Measurements from ENCODE around the gene NUDT3. TPM values are rescaled to one million over a fixed set of nuclear protein-coding genes. Genes with fewer than 3 reads are reported as not detected.

NUDT3 gene
- total RNA-seq, 1 experiment from 2014 or later, result 25.2 TPM

- peaks cover 5 to 32% of the 10 kb centered on the region in 2 experiments; a peak in 3 of 4 replicates for H3K36me3 ChIP-seq (ENCODE audit: control insufficient read depth in 1 of 2, insufficient read depth in 2 of 2, low read length in 2 of 2)
These were observed 103.3 kb downstream of the NUDT3 start for GRCh38 chr6:34289137-34289536.

More at GRCh38 chr6:34289137-34289536, 103.3 kb downstream of the NUDT3 start:
- DNase-seq (ENCODE audit: low read depth, low spot score), result no peak
- intact Hi-C loops (cut with micrococcal nuclease), result no loop called here
- Histone ChIP-seq H3K27ac (ENCODE audit: low read depth, low read length) (no peak overlapping the region), H3K9me3 (ENCODE audit: control insufficient read depth in 1 of 2, insufficient read depth in 1 of 2, low read depth in 1 of 2, low read length in 2 of 2) (no peaks in the 10 kb centered on the region), H4K20me1 (ENCODE audit: insufficient read depth) (no peaks in the 10 kb centered on the region), H3K9me2 (ENCODE audit: insufficient read depth) (no peaks in the 10 kb centered on the region), H3K4me1 (ENCODE audit: control insufficient read depth in 1 of 2, insufficient read depth in 2 of 2, low read length in 2 of 2) (no peaks in the 10 kb centered on the region), H2AFZ (ENCODE audit: low read depth, low read length, poor library complexity, severe bottlenecking) (no peak overlapping the region), H3K4me2 (ENCODE audit: low read length) (no peak overlapping the region), H3K79me2 (ENCODE audit: insufficient read depth, low read length) (no peaks in the 10 kb centered on the region), H3K27me3 (ENCODE audit: insufficient read depth, low read length) (no peaks in the 10 kb centered on the region), H3K4me3 (replicated peaks in 1 of 2; ENCODE audit: low read depth in 1 of 2, low read length in 2 of 2) (no peak overlapping the region), H3K9ac (ENCODE audit: low read length) (no peak overlapping the region)
- no peak for TF ChIP-seq JUND (IDR thresholded peaks at IDR 0.05)
- no peak for TF ChIP-seq MAX (IDR thresholded peaks at IDR 0.05)
- TF ChIP-seq, protein P1, sequence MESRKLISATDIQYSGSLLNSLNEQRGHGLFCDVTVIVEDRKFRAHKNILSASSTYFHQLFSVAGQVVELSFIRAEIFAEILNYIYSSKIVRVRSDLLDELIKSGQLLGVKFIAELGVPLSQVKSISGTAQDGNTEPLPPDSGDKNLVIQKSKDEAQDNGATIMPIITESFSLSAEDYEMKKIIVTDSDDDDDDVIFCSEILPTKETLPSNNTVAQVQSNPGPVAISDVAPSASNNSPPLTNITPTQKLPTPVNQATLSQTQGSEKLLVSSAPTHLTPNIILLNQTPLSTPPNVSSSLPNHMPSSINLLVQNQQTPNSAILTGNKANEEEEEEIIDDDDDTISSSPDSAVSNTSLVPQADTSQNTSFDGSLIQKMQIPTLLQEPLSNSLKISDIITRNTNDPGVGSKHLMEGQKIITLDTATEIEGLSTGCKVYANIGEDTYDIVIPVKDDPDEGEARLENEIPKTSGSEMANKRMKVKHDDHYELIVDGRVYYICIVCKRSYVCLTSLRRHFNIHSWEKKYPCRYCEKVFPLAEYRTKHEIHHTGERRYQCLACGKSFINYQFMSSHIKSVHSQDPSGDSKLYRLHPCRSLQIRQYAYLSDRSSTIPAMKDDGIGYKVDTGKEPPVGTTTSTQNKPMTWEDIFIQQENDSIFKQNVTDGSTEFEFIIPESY (IDR thresholded peaks at IDR 0.05; ENCODE audit: extremely low read depth, insufficient replicate concordance, low read length), result no peak
- TF ChIP-seq ZFX (IDR thresholded peaks at IDR 0.05), result no peak
- TF ChIP-seq CEBPB (IDR thresholded peaks at IDR 0.05; ENCODE audit: low read depth), result no peak
- no peak for TF ChIP-seq POLR2AphosphoS5 (IDR thresholded peaks at IDR 0.05; ENCODE audit: low read depth, low read length)
- no peak for TF ChIP-seq EGR1 (IDR thresholded peaks at IDR 0.05; ENCODE audit: low read depth)
- no peak for TF ChIP-seq RAD21 (IDR thresholded peaks at IDR 0.05; ENCODE audit: low read depth)
- TF ChIP-seq YY1 (IDR thresholded peaks at IDR 0.05; ENCODE audit: extremely low read depth, insufficient replicate concordance, low read depth, low read length), result no peak
- TF ChIP-seq ELF1 (IDR thresholded peaks at IDR 0.05; ENCODE audit: borderline replicate concordance, low read depth), result no peak
- no peak for TF ChIP-seq EZH2phosphoT487 (IDR thresholded peaks at IDR 0.05; ENCODE audit: borderline replicate concordance)
- TF ChIP-seq, protein P2, sequence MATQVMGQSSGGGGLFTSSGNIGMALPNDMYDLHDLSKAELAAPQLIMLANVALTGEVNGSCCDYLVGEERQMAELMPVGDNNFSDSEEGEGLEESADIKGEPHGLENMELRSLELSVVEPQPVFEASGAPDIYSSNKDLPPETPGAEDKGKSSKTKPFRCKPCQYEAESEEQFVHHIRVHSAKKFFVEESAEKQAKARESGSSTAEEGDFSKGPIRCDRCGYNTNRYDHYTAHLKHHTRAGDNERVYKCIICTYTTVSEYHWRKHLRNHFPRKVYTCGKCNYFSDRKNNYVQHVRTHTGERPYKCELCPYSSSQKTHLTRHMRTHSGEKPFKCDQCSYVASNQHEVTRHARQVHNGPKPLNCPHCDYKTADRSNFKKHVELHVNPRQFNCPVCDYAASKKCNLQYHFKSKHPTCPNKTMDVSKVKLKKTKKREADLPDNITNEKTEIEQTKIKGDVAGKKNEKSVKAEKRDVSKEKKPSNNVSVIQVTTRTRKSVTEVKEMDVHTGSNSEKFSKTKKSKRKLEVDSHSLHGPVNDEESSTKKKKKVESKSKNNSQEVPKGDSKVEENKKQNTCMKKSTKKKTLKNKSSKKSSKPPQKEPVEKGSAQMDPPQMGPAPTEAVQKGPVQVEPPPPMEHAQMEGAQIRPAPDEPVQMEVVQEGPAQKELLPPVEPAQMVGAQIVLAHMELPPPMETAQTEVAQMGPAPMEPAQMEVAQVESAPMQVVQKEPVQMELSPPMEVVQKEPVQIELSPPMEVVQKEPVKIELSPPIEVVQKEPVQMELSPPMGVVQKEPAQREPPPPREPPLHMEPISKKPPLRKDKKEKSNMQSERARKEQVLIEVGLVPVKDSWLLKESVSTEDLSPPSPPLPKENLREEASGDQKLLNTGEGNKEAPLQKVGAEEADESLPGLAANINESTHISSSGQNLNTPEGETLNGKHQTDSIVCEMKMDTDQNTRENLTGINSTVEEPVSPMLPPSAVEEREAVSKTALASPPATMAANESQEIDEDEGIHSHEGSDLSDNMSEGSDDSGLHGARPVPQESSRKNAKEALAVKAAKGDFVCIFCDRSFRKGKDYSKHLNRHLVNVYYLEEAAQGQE (IDR thresholded peaks at IDR 0.05; ENCODE audit: low read depth), result no peak
- TF ChIP-seq CTCF (IDR thresholded peaks at IDR 0.05 in 2 of 3, conservative IDR thresholded peaks at IDR 0.05 in 1 of 3; ENCODE audit: borderline replicate concordance in 1 of 3, insufficient read depth in 1 of 3, low read depth in 2 of 3, low read length in 2 of 3), result no peak
- no peak for TF ChIP-seq EZH2 (IDR thresholded peaks at IDR 0.05)
- no peak for TF ChIP-seq ZNF274 (IDR thresholded peaks at IDR 0.05; ENCODE audit: low read depth, low read length)
- no peak for TF ChIP-seq POLR2A (IDR thresholded peaks at IDR 0.05; ENCODE audit: borderline replicate concordance, extremely low read depth, insufficient read depth, insufficient read length)
- TF ChIP-seq TCF7L2 (IDR thresholded peaks at IDR 0.05; ENCODE audit: borderline replicate concordance, extremely low read depth, insufficient read depth, insufficient read length), result no peak
- TF ChIP-seq CBX3 (IDR thresholded peaks at IDR 0.05; ENCODE audit: low read depth), result no peak
- TF ChIP-seq ATF3 (IDR thresholded peaks at IDR 0.05), result no peak
- TF ChIP-seq SIN3A (IDR thresholded peaks at IDR 0.05; ENCODE audit: low read depth), result no peak
- ChIA-PET RAD21 (ENCODE audit: low non-redundant PET in 1 of 2, low total read pairs in 2 of 2, uncharacterized antibody in 2 of 2, unreplicated experiment in 2 of 2) (no interaction called here), POLR2A (no interaction called here), CTCF (no interaction called here)
- no peak for ATAC-seq
- no TSS peak for BruUV-seq (replicated peaks)

All from HCT116 (cell line).